Osteoblast (primary cell): Measurements from ENCODE around the gene PTTG2. TPM values are rescaled to one million over a fixed set of nuclear protein-coding genes. Genes with fewer than 3 reads are reported as not detected.
A peak's percentile ranks its signal among the peaks of the same experiment; 100 is the strongest.

Source experiments
- DNase-seq: peaks from one replicate; pipeline ENCODE4 v3.0.0; 2011; ENCODE audit warnings: low spot score, mixed read lengths; ENCODE audit not compliant: insufficient read length; ENCODE audit errors: missing footprints
- H2AFZ ChIP-seq: 2 replicates; pipeline ENCODE4 v1.6.0; 2011; ENCODE audit warnings: mild to moderate bottlenecking, low read length
- H3K27ac ChIP-seq: 2 replicates; pipeline ENCODE4 v1.5.1; 2011; ENCODE audit warnings: mild to moderate bottlenecking, low read depth, low read length, moderate library complexity
- H3K27me3 ChIP-seq: 2 replicates; pipeline ENCODE4 v1.6.0; 2012; ENCODE audit warnings: mild to moderate bottlenecking, control low read depth, inconsistent platforms, low read length, moderate library complexity; ENCODE audit not compliant: insufficient read depth
- H3K36me3 ChIP-seq: 2 replicates; pipeline ENCODE4 v1.5.1; 2011; ENCODE audit warnings: mild to moderate bottlenecking, low read length, control low read depth, moderate library complexity; ENCODE audit not compliant: insufficient read depth
- H3K4me1 ChIP-seq: 2 replicates; pipeline ENCODE4 v1.5.1; 2011; ENCODE audit warnings: mild to moderate bottlenecking, low read length, control low read depth, moderate library complexity; ENCODE audit not compliant: insufficient read depth
- H3K4me2 ChIP-seq: 2 replicates; pipeline ENCODE4 v1.6.0; 2011; ENCODE audit warnings: mild to moderate bottlenecking, low read length; ENCODE audit not compliant: insufficient read depth
- H3K4me3 ChIP-seq: fragments of 200-600 bp; sonication (generic); 3 replicates; pipeline ENCODE4 v1.5.1; 2012; ENCODE audit warnings: mild to moderate bottlenecking, low read length, inconsistent platforms; ENCODE audit not compliant: insufficient read depth
- H3K79me2 ChIP-seq: 2 replicates; pipeline ENCODE4 v1.6.0; 2012; ENCODE audit warnings: mild to moderate bottlenecking, low read length, control low read depth, inconsistent platforms; ENCODE audit not compliant: insufficient read depth
- H3K9me3 ChIP-seq: 2 replicates; pipeline ENCODE4 v1.5.1; 2011; ENCODE audit warnings: low read depth, low read length, control low read depth
- H4K20me1 ChIP-seq: 2 replicates; pipeline ENCODE4 v1.6.0; 2012; ENCODE audit warnings: mild to moderate bottlenecking, low read length, control low read depth; ENCODE audit not compliant: insufficient read depth
- total RNA-seq: library from RNA; depleted of rRNA; stranded (reverse); fragments of >200 nt; gene quantifications from 2 replicates; pipeline ENCODE4 v1.2.3, GENCODE V29; 2012
- TF ChIP-seq, protein P1 (sequence below): IDR thresholded peaks from 2 replicates; pipeline ENCODE4 v1.5.1; 2011; ENCODE audit warnings: mild to moderate bottlenecking, low read depth, low read length, moderate library complexity; ENCODE audit errors: extremely low read depth

PTTG2 gene
- total RNA-seq, 1 donor, result not detected

DNA sequence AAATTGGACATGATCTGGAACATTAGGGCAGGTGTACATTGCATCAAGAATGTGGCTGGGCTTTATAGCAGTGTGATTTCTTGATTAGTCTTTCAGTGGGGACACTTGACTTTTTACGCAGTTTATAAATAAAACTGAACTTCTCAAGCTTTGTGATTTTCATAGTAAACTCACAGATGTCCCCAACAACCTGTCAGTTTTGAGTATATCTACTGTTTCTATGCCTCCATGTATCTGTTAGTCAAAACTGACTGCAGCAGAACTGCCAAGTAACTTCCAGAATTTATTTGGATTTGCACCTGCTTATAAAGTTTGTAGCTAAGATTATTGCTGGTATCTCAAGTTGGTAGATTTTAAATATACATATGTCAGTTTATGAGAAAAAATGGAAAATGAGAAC lies 20.0 kb downstream of the PTTG2 start:
- no peaks in the 10 kb centered on the region for H4K20me1 ChIP-seq
- TF ChIP-seq, protein P1, sequence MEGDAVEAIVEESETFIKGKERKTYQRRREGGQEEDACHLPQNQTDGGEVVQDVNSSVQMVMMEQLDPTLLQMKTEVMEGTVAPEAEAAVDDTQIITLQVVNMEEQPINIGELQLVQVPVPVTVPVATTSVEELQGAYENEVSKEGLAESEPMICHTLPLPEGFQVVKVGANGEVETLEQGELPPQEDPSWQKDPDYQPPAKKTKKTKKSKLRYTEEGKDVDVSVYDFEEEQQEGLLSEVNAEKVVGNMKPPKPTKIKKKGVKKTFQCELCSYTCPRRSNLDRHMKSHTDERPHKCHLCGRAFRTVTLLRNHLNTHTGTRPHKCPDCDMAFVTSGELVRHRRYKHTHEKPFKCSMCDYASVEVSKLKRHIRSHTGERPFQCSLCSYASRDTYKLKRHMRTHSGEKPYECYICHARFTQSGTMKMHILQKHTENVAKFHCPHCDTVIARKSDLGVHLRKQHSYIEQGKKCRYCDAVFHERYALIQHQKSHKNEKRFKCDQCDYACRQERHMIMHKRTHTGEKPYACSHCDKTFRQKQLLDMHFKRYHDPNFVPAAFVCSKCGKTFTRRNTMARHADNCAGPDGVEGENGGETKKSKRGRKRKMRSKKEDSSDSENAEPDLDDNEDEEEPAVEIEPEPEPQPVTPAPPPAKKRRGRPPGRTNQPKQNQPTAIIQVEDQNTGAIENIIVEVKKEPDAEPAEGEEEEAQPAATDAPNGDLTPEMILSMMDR, result no peak
- no peak overlapping the region for H3K4me3 ChIP-seq
- peaks cover 28% of the 10 kb centered on the region for H3K4me1 ChIP-seq
- no peak overlapping the region for H3K4me2 ChIP-seq
- DNase-seq, result no peak
- no peak overlapping the region for H2AFZ ChIP-seq
- H3K9me3 ChIP-seq, result no peaks in the 10 kb centered on the region
- no peak overlapping the region for H3K27ac ChIP-seq
- no peaks in the 10 kb centered on the region for H3K27me3 ChIP-seq
- H3K36me3 ChIP-seq, result no peaks in the 10 kb centered on the region
- H3K79me2 ChIP-seq, result peaks cover 65% of the 10 kb centered on the region

DNA sequence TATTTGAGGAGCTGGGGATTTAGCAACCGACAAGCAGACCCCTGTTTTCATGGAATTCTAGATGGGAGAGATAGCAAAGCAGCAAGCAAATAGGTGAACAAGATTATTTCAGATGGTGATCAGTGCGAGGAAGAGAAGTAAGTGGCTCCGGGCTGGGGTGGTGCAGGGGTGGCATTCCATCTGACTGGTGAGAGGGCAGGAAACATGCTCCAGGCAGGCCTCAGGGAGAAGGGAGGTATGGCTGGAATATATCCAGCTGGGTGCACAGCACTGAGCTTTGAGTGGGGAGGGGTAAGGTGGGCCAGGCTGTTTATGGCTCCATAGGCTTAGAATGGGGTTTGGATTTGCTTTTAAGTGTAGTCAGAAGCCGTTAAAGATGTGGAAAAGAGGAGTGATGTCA lies 21.2 kb downstream of the PTTG2 start:
- Histone ChIP-seq H2AFZ (no peak overlapping the region), H3K4me1 (peaks cover 28% of the 10 kb centered on the region), H3K79me2 (peaks cover 75% of the 10 kb centered on the region), H3K27ac (no peak overlapping the region), H3K4me2 (no peak overlapping the region), H3K36me3 (no peaks in the 10 kb centered on the region), H4K20me1 (peaks cover 2% of the 10 kb centered on the region), H3K4me3 (no peak overlapping the region), H3K27me3 (no peaks in the 10 kb centered on the region), H3K9me3 (no peaks in the 10 kb centered on the region)
- TF ChIP-seq, protein P1, result no peak
- no peak for DNase-seq

DNA sequence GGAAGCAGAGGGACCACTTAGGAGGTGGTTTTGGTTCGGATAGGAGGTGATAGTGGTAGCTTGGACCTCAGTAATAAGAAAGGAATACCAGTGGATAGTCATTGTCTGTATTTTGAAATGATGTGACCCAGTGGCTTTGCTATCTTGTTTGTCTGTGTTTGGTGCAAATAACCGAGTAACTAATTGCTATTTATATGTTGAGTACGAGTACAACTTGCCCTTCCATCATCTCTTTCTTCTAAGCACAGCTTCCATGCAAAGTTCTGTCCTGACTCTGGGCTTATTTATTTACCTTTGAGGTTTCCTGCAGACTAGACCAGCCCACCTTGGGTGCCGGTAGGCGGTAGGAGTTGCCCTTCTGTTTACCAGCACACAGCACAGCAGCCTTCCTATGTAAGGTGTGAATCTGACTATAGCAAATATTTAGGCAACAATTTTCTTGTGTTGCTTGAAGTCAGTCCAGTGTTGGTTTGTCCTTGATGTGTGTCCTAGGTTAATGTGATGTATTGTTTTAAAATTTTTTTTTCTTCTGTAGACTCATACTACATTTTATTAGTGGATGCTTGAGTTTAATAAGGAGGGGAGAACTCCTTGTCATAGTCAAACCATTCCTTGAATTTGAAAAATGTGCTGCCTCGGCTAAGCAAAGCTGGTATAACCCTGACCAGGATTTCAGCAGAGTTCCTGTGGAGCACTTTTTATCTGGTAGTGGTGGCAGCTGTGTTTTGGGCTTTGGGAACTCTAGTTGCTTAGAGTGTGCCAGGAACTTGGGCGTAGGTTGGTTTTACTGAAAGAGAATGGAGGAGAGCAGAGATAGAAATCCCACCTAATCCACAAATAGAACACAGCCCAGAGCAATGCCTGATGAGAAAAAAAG lies 21.9 kb downstream of the PTTG2 start:
- Histone ChIP-seq H3K36me3 (no peaks in the 10 kb centered on the region), H2AFZ (no peak overlapping the region)
- no peak for DNase-seq

DNA sequence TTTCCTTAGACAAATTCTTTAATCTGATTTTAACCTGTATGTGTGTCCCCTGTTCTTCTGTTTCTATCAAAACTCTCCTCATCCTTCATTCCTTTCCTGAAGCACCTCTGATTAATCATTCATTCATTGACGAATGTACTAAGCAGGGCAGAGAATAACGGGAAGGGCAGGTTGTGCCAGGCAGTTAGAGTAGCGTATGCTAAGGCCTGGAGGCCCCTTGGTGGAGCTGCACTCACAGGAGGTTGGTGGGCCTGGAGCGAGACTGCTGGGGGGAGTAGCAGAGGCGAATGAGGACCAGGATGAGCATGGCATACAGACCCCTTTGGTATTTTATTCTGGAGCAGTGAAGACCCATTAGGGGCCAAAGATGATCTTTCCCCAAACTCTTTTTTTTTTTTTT lies 22.5 kb downstream of the PTTG2 start:
- H3K27ac ChIP-seq, result peak overlapping the region; percentile 23
- no peak overlapping the region for H2AFZ ChIP-seq
- peaks cover 2% of the 10 kb centered on the region for H4K20me1 ChIP-seq
- H3K27me3 ChIP-seq, result no peaks in the 10 kb centered on the region
- TF ChIP-seq, protein P1, result no peak
- no peak for DNase-seq
- peaks cover 88% of the 10 kb centered on the region for H3K79me2 ChIP-seq
- H3K4me1 ChIP-seq, result peaks cover 28% of the 10 kb centered on the region
- peak overlapping the region; percentile 8 for H3K4me2 ChIP-seq
- no peaks in the 10 kb centered on the region for H3K9me3 ChIP-seq
- no peak overlapping the region for H3K4me3 ChIP-seq
- no peaks in the 10 kb centered on the region for H3K36me3 ChIP-seq

More for the DNA sequence above, 21.9 kb downstream of the PTTG2 start:
- Histone ChIP-seq H3K4me1 (peaks cover 28% of the 10 kb centered on the region), H3K27ac (no peak overlapping the region), H3K4me3 (no peak overlapping the region), H3K27me3 (no peaks in the 10 kb centered on the region), H3K4me2 (peak overlapping the region; percentile 8), H3K9me3 (no peaks in the 10 kb centered on the region), H4K20me1 (peaks cover 2% of the 10 kb centered on the region), H3K79me2 (peaks cover 82% of the 10 kb centered on the region)
- TF ChIP-seq, protein P1, result no peak
